D721Med (cell line): ENCODE measurements around the gene LILRB3.
"Not testable (repeated sequence)": the region's sequence is repeated elsewhere in the genome, so short reads cannot be mapped to it uniquely, and the experiment has no call there.

Experiments
- DNase-seq: peaks from one replicate; pipeline ENCODE4 v3.0.0; 2011; ENCODE audit warnings: low spot score; ENCODE audit not compliant: insufficient read length
- FAIRE-seq: peaks from 2 replicates; lab custom pipeline; 2011; peaks lifted over from hg19 to GRCh38; lab: Jason Lieb, UNC
- TF ChIP-seq, protein P1 (sequence below): IDR thresholded peaks from 2 replicates; pipeline ENCODE4 v1.5.1; 2012; ENCODE audit warnings: mild to moderate bottlenecking, control low read depth; ENCODE audit not compliant: insufficient read depth; ENCODE audit errors: missing control alignments

LILRB3 gene

DNA sequence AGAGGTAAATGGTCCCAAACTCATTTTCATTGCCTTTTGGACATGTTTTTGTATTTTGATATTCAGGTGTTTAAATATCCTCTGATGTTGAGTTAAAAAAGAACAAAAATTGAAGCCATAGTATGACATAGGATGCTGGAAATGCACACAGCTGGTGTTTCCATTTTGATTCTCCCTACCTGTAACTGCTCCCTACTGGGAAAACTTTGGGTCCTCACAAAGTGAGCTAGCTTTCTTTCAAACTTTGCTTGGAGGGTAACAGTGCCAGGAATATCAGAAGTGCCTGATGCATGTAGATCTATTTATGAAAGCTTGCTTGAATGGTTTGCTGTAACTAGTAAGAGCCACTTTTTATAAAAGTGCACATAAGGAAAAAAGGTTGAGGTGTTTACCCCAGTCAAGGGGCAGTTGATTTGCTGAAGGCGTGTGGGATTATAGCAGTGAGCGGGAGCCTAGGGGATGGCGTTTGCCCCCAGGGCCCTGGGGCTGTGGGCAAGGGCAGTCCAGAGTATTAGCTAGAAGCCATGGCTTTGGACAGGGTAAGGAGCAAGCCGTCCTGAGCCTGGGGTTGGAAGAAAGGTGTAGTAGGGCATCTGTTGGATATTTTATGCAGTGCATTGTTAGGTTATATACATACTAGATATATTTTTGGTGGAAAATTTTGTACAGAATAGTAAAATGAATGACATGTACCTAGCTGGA lies 17.9 kb downstream of the LILRB3 start:
- FAIRE-seq (no peak), DNase-seq (no peak)
- TF ChIP-seq, protein P1, sequence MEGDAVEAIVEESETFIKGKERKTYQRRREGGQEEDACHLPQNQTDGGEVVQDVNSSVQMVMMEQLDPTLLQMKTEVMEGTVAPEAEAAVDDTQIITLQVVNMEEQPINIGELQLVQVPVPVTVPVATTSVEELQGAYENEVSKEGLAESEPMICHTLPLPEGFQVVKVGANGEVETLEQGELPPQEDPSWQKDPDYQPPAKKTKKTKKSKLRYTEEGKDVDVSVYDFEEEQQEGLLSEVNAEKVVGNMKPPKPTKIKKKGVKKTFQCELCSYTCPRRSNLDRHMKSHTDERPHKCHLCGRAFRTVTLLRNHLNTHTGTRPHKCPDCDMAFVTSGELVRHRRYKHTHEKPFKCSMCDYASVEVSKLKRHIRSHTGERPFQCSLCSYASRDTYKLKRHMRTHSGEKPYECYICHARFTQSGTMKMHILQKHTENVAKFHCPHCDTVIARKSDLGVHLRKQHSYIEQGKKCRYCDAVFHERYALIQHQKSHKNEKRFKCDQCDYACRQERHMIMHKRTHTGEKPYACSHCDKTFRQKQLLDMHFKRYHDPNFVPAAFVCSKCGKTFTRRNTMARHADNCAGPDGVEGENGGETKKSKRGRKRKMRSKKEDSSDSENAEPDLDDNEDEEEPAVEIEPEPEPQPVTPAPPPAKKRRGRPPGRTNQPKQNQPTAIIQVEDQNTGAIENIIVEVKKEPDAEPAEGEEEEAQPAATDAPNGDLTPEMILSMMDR, result no peak

DNA sequence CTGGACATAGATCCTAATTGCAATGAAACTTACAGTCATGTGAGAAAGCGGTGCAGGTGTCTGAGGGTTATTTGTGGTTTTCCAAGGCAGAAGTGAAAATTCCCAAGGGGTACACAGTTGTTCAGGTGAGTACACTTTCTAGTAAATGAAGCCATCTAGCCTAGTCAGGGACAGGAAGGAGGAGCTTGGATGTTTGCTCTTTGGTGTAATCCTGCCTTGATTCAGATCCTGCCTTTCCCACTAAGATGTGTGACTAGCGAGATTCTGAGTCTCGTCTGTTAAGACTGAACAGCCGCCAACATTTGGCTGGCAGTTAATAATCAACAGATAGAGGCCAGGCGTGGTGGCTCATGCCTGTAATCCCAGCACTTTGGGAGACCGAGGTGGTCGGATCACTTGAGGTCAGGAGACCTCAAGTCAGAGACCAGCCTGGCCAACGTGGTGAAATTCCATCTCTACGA lies 19.6 kb downstream of the LILRB3 start:
- no peak for DNase-seq
- FAIRE-seq, result no peak
- TF ChIP-seq, protein P1, result no peak

DNA sequence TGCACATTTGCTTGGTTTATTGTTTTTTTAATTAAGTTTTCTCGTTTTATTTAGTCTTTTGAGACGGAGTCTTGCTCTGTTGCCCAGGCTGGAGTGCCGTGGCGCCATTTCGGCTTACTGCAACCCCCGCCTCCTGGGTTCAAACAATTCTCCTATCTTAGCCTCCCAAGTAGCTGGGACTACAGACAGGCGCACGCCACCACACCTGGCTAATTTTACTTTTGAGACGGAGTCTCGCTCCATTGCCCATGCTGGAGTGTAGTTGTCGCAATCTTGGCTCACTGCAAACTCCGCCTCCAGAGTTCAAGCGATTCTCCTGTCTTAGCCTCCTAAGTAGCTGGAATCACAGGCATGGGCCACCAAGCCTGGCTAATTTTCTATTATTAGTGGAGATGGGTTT lies 20.8 kb downstream of the LILRB3 start:
- TF ChIP-seq, protein P1, result no peak
- FAIRE-seq, result no peak
- DNase-seq, result no peak

DNA sequence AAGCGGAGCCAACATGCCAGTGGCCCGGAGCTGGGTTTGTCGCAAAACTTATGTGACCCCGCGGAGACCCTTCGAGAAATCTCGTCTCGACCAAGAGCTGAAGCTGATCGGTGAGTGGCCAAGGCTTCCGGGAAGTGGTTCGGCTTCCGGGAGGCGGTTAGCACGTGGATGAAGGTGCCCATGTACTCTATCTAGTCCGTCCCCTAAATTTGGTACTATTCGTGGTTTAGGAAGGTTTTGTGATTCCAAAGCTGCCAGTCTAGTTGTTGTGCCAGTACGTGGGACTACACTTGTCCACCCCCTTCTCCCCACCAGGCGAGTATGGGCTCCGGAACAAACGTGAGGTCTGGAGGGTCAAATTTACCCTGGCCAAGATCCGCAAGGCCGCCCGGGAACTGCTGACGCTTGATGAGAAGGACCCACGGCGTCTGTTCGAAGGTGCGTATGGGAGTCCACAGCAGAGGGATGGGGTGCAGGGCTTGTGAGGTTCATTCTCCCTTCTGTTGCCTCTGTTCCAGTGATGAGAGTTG lies 21.6 kb downstream of the LILRB3 start:
- DNase-seq (no peak), FAIRE-seq (no peak)
- TF ChIP-seq, protein P1, result no peak

DNA sequence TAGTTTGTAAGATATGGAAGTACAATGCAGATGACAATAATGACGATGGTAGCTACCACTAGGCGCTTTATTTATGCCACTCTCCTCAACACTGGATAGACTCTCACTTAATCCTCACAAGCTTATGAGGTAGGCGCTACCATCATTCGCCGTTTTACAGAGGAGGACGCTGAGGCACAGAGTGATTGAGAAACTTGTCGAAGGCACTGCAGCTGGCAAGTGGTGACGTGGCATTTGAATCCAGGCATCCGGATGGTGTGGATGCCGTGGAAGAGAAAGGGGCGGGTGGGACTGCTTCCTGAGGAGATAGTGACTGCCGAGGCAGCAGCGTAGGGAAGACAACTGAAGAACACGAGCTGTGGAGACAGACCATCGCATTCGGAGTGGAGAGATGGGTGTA lies 23.4 kb downstream of the LILRB3 start:
- DNase-seq, result no peak
- TF ChIP-seq, protein P1, result no peak
- no peak for FAIRE-seq

DNA sequence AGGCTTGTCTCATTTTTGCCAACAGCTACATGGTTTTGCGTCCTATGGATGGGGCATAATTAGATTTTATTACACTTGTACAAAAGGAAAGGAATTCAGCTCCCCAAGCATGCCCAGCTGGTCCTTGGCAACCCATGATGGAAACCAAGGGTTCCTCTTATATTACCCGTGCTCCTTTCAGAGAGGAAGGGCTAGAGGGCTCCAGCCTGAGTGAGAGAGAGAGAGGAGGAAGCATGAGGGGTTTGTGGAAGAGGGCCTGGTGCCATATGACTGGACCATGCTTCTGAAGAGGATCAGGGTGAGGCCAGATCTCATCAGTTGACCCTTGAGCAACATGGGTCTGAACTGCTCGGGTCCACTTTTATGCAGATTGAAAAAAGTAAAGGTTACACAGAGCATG lies 25.7 kb downstream of the LILRB3 start:
- FAIRE-seq, result no peak
- DNase-seq, result no peak
- TF ChIP-seq, protein P1, result no peak

DNA sequence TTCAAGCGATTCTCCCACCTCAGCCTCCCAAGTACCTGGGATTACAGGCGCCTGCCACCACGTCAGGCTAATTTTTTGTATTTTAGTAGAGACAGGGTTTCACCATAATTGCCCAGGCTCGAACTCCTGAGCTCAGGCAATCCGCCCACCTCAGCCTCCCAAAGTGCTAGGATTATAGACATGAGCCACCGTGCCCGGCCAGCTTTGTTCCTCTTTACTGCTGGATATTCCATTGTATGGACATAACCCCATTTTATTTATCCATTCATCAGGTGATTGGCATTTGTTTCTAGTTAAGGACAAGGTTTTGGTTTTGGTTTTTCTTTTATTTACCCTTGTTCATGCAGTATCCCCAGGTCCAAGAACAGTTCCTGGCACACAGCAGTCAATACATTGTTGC lies 26.3 kb downstream of the LILRB3 start:
- TF ChIP-seq, protein P1, result no peak
- DNase-seq (no peak), FAIRE-seq (no peak)

DNA sequence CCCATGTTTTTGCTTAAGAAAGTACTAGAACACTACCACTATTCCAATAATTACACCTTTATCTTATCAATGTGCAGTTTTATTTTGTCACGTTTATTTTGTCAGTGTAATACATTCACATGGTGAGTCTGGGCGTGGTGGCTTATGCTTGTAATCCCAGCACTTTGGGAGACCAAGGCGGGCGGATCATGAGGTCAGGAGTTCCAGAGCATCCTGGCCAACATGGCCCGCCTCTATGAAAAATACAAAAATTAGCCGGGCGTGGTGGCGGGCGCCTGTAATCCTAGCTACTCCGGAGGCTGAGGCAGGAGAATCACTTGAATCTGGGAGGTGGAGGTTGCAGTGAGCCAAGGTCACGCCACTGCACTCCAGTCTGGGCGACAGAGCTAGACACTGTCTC lies 28.3 kb downstream of the LILRB3 start:
- not testable (repeated sequence) for FAIRE-seq, DNase-seq
